Effector CD8-positive, alpha-beta T cell (primary cell): ENCODE results near the gene MST1R.

Source experiments
- DNase-seq: peaks from one replicate; lab custom pipeline; 2025; lab: John Stamatoyannopoulos, UW

MST1R gene

GRCh38 chr3:49877716-49878115 lies 26.0 kb downstream of the MST1R start:
- DNase-seq = no peak

GRCh38 chr3:49876567-49876966 lies 27.1 kb downstream of the MST1R start:
- no peak for DNase-seq

- no peak for DNase-seq
Observed at GRCh38 chr3:49873623-49874022, 30.1 kb downstream of the MST1R start.

DNA sequence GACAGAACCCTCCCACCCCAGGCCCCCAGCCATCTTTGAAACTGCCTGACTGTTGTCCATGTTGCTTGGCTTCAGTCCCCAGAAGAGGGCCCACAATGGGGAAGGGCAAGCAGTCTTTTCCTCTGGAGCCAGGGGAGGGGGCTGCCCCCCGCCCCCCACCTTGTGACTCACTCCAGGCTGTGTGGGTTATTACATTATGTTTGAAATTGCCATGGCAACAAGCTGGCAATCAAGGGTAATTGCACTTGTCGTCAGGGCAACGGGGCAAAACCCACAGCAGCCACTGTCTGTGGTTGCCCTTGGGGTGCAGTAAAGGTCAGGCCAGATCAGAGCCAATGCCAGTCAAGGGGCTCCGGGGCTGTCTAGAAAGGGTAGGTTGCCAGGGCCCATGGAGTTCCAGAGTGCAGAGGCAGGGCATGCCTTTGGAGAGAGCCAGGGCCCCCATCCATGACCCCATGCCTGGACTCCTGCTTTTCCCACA lies 30.8 kb downstream of the MST1R start:
- DNase-seq = no peak

- no peak for DNase-seq
Observed at GRCh38 chr3:49871531-49872153, 32.0 kb downstream of the MST1R start.

- DNase-seq = no peak
Observed at GRCh38 chr3:49869525-49870126, 34.0 kb downstream of the MST1R start, which contains the start of gene CAMKV. TSS of gene CAMKV (minus strand) at chr3:49869906. CDS start at chr3:49862388, 7,518 bp downstream.

- DNase-seq = no peak
Observed at GRCh38 chr3:49868862-49869466, 34.7 kb downstream of the MST1R start.

GRCh38 chr3:49867871-49868321 lies 35.8 kb downstream of the MST1R start:
- DNase-seq = no peak

DNA sequence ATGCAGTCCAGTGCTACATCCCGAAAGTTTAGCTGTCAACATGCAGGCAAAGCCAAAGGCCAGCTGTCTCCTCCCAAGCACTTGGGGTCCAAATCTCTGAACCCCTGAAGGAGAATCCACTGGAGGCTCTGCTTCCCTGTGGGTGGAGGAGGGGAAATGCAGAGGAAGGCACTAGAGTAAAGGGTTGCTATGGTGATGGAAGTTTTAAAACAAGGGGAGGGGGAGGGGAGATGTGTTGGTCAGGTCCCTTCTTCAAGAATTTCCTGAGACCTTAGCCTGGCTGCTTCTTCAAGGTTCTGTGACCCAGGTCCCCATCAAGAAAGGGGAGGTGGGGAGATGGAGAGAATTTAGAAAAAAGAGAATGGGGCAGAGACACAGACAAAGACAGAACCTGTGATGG lies 36.3 kb downstream of the MST1R start:
- no peak for DNase-seq

- no peak for DNase-seq
Observed at GRCh38 chr3:49865198-49865784, 38.4 kb downstream of the MST1R start.

DNA sequence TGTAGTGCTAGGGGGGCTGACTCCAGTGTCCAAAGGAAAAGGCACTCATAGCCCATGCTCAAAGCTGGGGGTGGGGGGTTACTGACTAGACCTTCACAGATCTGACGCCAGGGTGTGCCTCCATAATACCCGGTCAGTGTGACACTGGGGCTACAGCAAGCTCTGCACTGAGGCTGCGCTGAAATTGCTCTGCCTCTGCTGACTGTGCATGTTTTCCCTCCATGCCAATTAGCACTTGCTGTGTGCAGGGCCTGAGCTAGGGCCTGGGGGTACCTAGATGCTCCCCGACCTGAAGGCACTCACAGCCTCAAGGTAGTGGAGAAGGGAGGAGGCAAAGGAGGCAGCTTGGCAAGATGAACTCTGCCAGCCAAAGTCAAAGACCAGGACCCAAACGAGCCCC lies 39.2 kb downstream of the MST1R start:
- DNase-seq = no peak

- DNase-seq = no peak
Observed at GRCh38 chr3:49859576-49860305, 43.9 kb downstream of the MST1R start.

- peak; percentile 90 for DNase-seq
Observed at GRCh38 chr3:49856181-49857005, 47.3 kb downstream of the MST1R start, which contains the start of gene TRAIP. TSS of gene TRAIP (minus strand) at chr3:49856564. CDS start at chr3:49856453, 111 bp downstream.

GRCh38 chr3:49855662-49856061 lies 48.0 kb downstream of the MST1R start:
- DNase-seq = no peak

DNA sequence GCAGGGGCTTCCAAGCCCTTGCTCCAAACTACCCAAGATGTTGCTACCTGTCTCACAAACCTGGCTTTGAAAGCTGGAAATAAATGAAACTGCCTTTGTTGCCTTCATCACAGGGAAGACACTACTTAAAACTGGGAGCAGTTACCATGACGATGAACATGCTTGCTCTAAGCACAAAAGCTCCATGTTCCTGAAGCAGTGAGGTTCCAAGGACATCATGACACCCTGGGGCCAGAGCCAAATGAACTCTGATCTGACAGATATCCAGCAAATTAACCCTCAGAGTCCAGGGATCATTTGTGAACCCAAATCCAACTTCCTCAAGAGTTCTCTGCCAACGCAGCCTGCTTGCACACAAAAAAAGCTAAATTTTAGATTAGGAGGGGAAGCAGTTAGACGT lies 58.0 kb downstream of the MST1R start:
- DNase-seq = no peak

GRCh38 chr3:49844464-49845183 lies 59.0 kb downstream of the MST1R start:
- no peak for DNase-seq

GRCh38 chr3:49842843-49843517 lies 60.7 kb downstream of the MST1R start:
- no peak for DNase-seq

DNA sequence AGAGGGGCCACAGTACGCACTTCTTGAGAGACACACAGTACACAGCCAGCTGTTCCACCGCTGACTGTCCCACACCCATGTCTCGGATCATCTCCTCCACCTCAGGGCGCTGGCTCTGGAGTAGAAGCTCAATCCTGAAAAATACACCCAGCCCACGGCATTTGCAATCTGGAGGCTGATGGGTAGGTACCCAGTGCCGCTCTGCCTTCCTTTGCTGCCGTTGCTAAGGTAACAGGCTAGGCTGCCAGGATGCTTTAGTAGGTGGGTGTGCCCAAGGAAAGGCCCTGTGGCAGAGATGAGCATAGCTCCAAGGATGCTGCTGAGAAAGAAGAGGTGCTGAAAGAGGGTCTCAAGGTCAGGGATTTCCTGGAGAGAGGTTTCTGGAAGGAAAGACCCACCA lies 61.9 kb downstream of the MST1R start:
- DNase-seq = no peak

DNA sequence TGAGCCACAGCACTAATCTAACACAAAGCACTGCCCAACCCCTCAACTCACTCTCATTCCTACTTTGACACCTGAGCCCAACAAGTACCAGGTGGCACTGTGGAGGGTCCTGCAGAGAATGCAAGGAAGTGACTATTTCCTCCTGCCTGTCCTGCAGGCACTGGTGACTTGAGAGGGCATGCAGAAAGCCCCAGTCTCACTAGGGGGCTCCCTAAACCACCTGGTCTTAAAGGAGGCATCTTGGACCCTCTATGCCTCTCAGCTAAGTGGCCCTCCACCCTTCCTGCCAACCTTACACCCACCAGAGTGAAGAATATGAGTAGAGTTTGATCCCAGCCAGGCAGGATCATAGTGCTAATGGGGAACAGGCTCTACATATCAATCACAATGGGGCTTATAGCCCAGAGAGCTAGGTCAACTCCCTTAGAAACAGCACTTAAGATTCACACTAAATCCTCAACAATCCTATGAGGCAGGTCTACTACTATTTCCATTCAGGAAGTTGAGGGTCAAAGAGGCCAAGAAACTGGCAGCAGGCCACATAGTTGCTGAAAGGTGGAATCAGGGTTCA lies 62.5 kb downstream of the MST1R start:
- DNase-seq = no peak

- no peak for DNase-seq
Observed at GRCh38 chr3:49840388-49840787, 63.3 kb downstream of the MST1R start.
